ENCODE results near the gene LIMS3. TPM values are rescaled to one million over a fixed set of nuclear protein-coding genes. Genes with fewer than 3 reads are reported as not detected.

Gene LIMS3
- total RNA-seq = 1.6 and 4.2 TPM in 2 replicates

GRCh38 chr2:109898462-109899336 lies at the start of gene LIMS3:
LIMS3 (plus strand) TSS chr2:109898688; CDS start chr2:109898729, 41 bp downstream.

Other genes starting within 250 kb of the LIMS3 start
- 40.1 and 58.3 TPM in 2 replicates for gene RGPD5, start 104.4 kb upstream of the LIMS3 start, total RNA-seq
- 47.8 and 48.5 TPM in 2 replicates for gene MALL, start 217.1 kb downstream of the LIMS3 start, total RNA-seq

Measured in smooth muscle cell of the pulmonary artery (primary cell).